Measurements from ENCODE around the gene NSMCE1.

The NSMCE1 gene

GRCh38 chr16:27216297-27216885 is 52.2 kb downstream of the NSMCE1 start:
- Histone ChIP-seq H3K4me3 (ENCODE audit: low read depth, low read length) (no peak overlapping the region), H2BK120ac (ENCODE audit: insufficient read depth, low read length, poor library complexity) (no peak overlapping the region), H4K91ac (ENCODE audit: low read depth, low read length) (no peak overlapping the region), H4K8ac (ENCODE audit: low read depth, low read length) (no peak overlapping the region), H3K27ac (ENCODE audit: low read depth, low read length) (no peak overlapping the region), H3K36me3 (ENCODE audit: control insufficient read depth in 1 of 2, insufficient read depth in 2 of 2, low read length in 2 of 2) (peaks cover 0 to 12% of the 10 kb centered on the region in 2 experiments), H3K27me3 (ENCODE audit: insufficient read depth, low read length) (no peaks in the 10 kb centered on the region), H2BK5ac (ENCODE audit: low read depth, low read length, poor library complexity) (no peak overlapping the region), H3K4me1 (ENCODE audit: control insufficient read depth in 1 of 2, insufficient read depth in 2 of 2, low read length in 2 of 2) (no peaks in the 10 kb centered on the region), H3K9me3 (ENCODE audit: insufficient read depth, low read depth, low read length) (no peaks in the 10 kb centered on the region), H3K79me2 (ENCODE audit: control insufficient read depth, insufficient read depth, low read length, poor library complexity) (no peaks in the 10 kb centered on the region), H3K79me1 (ENCODE audit: low read length) (no peaks in the 10 kb centered on the region), H3K9ac (ENCODE audit: low read length) (no peak overlapping the region), H2AK5ac (ENCODE audit: low read length) (no peak overlapping the region), H2BK12ac (ENCODE audit: low read length) (no peak overlapping the region), H3K23ac (ENCODE audit: low read length) (no peak overlapping the region), H4K12ac (ENCODE audit: low read depth, low read length) (no peak overlapping the region), H3K18ac (ENCODE audit: low read length) (no peak overlapping the region), H2AFZ (ENCODE audit: insufficient read depth, low read length, poor library complexity) (no peak overlapping the region), H3K4me2 (ENCODE audit: low read length) (no peak overlapping the region), H3K4ac (ENCODE audit: low read depth, low read length) (no peak overlapping the region), H3K14ac (ENCODE audit: low read length) (no peak overlapping the region)
- no peak for DNase-seq
- WGBS (ENCODE audit: extremely low coverage, insufficient coverage, insufficient read length) = no CpG with 5 or more reads among the region's 16 CpGs

GRCh38 chr16:27215660-27216059 is 52.9 kb downstream of the NSMCE1 start:
- H2AK5ac ChIP-seq (ENCODE audit: low read length) = no peak overlapping the region
- WGBS (ENCODE audit: extremely low coverage, insufficient coverage, insufficient read length) = no CpG with 5 or more reads among the region's 7 CpGs
- no peaks in the 10 kb centered on the region for H3K27me3 ChIP-seq (ENCODE audit: insufficient read depth, low read length)
- no peaks in the 10 kb centered on the region for H3K79me1 ChIP-seq (ENCODE audit: low read length)
- no peak for DNase-seq
- H4K12ac ChIP-seq (ENCODE audit: low read depth, low read length) = no peak overlapping the region
- no peak overlapping the region for H3K4ac ChIP-seq (ENCODE audit: low read depth, low read length)
- H2BK120ac ChIP-seq (ENCODE audit: insufficient read depth, low read length, poor library complexity) = no peak overlapping the region
- H3K4me2 ChIP-seq (ENCODE audit: low read length) = no peak overlapping the region
- no peak overlapping the region for H2BK5ac ChIP-seq (ENCODE audit: low read depth, low read length, poor library complexity)
- peaks cover 5 to 12% of the 10 kb centered on the region in 2 experiments for H3K36me3 ChIP-seq (ENCODE audit: control insufficient read depth in 1 of 2, insufficient read depth in 2 of 2, low read length in 2 of 2)
- H3K4me3 ChIP-seq (ENCODE audit: low read depth, low read length) = no peak overlapping the region
- no peaks in the 10 kb centered on the region for H3K79me2 ChIP-seq (ENCODE audit: control insufficient read depth, insufficient read depth, low read length, poor library complexity)
- no peak overlapping the region for H3K18ac ChIP-seq (ENCODE audit: low read length)
- H4K91ac ChIP-seq (ENCODE audit: low read depth, low read length) = no peak overlapping the region
- no peak overlapping the region for H2AFZ ChIP-seq (ENCODE audit: insufficient read depth, low read length, poor library complexity)
- no peaks in the 10 kb centered on the region for H3K9me3 ChIP-seq (ENCODE audit: insufficient read depth, low read depth, low read length)
- H3K23ac ChIP-seq (ENCODE audit: low read length) = no peak overlapping the region
- H3K14ac ChIP-seq (ENCODE audit: low read length) = no peak overlapping the region
- H3K4me1 ChIP-seq (ENCODE audit: control insufficient read depth in 1 of 2, insufficient read depth in 2 of 2, low read length in 2 of 2) = no peaks in the 10 kb centered on the region
- no peak overlapping the region for H2BK12ac ChIP-seq (ENCODE audit: low read length)
- no peak overlapping the region for H3K27ac ChIP-seq (ENCODE audit: low read depth, low read length)
- H4K8ac ChIP-seq (ENCODE audit: low read depth, low read length) = no peak overlapping the region
- no peak overlapping the region for H3K9ac ChIP-seq (ENCODE audit: low read length)

- H3K4me3 ChIP-seq (ENCODE audit: low read depth, low read length) = no peak overlapping the region
- H3K79me2 ChIP-seq (ENCODE audit: control insufficient read depth, insufficient read depth, low read length, poor library complexity) = no peaks in the 10 kb centered on the region
- no peak overlapping the region for H3K23ac ChIP-seq (ENCODE audit: low read length)
- H2AFZ ChIP-seq (ENCODE audit: insufficient read depth, low read length, poor library complexity) = no peak overlapping the region
- no CpG with 5 or more reads among the region's 19 CpGs for WGBS (ENCODE audit: extremely low coverage, insufficient coverage, insufficient read length)
- H3K9me3 ChIP-seq (ENCODE audit: insufficient read depth, low read depth, low read length) = no peaks in the 10 kb centered on the region
- H4K91ac ChIP-seq (ENCODE audit: low read depth, low read length) = no peak overlapping the region
- no peak overlapping the region for H4K12ac ChIP-seq (ENCODE audit: low read depth, low read length)
- H3K79me1 ChIP-seq (ENCODE audit: low read length) = no peaks in the 10 kb centered on the region
- no peaks in the 10 kb centered on the region for H3K4me1 ChIP-seq (ENCODE audit: control insufficient read depth in 1 of 2, insufficient read depth in 2 of 2, low read length in 2 of 2)
- no peak overlapping the region for H2BK120ac ChIP-seq (ENCODE audit: insufficient read depth, low read length, poor library complexity)
- H2BK5ac ChIP-seq (ENCODE audit: low read depth, low read length, poor library complexity) = no peak overlapping the region
- no peak overlapping the region for H3K27ac ChIP-seq (ENCODE audit: low read depth, low read length)
- no peak overlapping the region for H3K4me2 ChIP-seq (ENCODE audit: low read length)
- no peak overlapping the region for H3K18ac ChIP-seq (ENCODE audit: low read length)
- H3K4ac ChIP-seq (ENCODE audit: low read depth, low read length) = no peak overlapping the region
- H2BK12ac ChIP-seq (ENCODE audit: low read length) = no peak overlapping the region
- H3K36me3 ChIP-seq (ENCODE audit: control insufficient read depth in 1 of 2, insufficient read depth in 2 of 2, low read length in 2 of 2) = peaks cover 10 to 17% of the 10 kb centered on the region in 2 experiments
- no peaks in the 10 kb centered on the region for H3K27me3 ChIP-seq (ENCODE audit: insufficient read depth, low read length)
- no peak overlapping the region for H2AK5ac ChIP-seq (ENCODE audit: low read length)
- H4K8ac ChIP-seq (ENCODE audit: low read depth, low read length) = no peak overlapping the region
- H3K14ac ChIP-seq (ENCODE audit: low read length) = no peak overlapping the region
- no peak overlapping the region for H3K9ac ChIP-seq (ENCODE audit: low read length)
- no peak for DNase-seq
Measured at GRCh38 chr16:27214084-27214961, 54.2 kb downstream of the NSMCE1 start.

GRCh38 chr16:27211026-27211425 is 57.5 kb downstream of the NSMCE1 start:
- H3K23ac ChIP-seq (ENCODE audit: low read length) = no peak overlapping the region

More at GRCh38 chr16:27211026-27211425, 57.5 kb downstream of the NSMCE1 start:
- Histone ChIP-seq H3K4me3 (ENCODE audit: low read depth, low read length) (no peak overlapping the region), H2AK5ac (ENCODE audit: low read length) (no peak overlapping the region), H4K12ac (ENCODE audit: low read depth, low read length) (no peak overlapping the region), H3K79me1 (ENCODE audit: low read length) (no peaks in the 10 kb centered on the region), H2AFZ (ENCODE audit: insufficient read depth, low read length, poor library complexity) (no peak overlapping the region), H4K91ac (ENCODE audit: low read depth, low read length) (no peak overlapping the region), H3K36me3 (ENCODE audit: control insufficient read depth in 1 of 2, insufficient read depth in 2 of 2, low read length in 2 of 2) (peaks cover 10 to 16% of the 10 kb centered on the region in 2 experiments), H2BK12ac (ENCODE audit: low read length) (no peak overlapping the region), H3K4me2 (ENCODE audit: low read length) (no peak overlapping the region), H3K79me2 (ENCODE audit: control insufficient read depth, insufficient read depth, low read length, poor library complexity) (no peaks in the 10 kb centered on the region), H2BK5ac (ENCODE audit: low read depth, low read length, poor library complexity) (no peak overlapping the region), H3K9ac (ENCODE audit: low read length) (no peak overlapping the region), H3K14ac (ENCODE audit: low read length) (no peak overlapping the region), H3K18ac (ENCODE audit: low read length) (no peak overlapping the region), H3K4me1 (ENCODE audit: control insufficient read depth in 1 of 2, insufficient read depth in 2 of 2, low read length in 2 of 2) (no peaks in the 10 kb centered on the region), H2BK120ac (ENCODE audit: insufficient read depth, low read length, poor library complexity) (no peak overlapping the region), H4K8ac (ENCODE audit: low read depth, low read length) (no peak overlapping the region), H3K27me3 (ENCODE audit: insufficient read depth, low read length) (no peaks in the 10 kb centered on the region), H3K4ac (ENCODE audit: low read depth, low read length) (no peak overlapping the region), H3K27ac (ENCODE audit: low read depth, low read length) (no peak overlapping the region), H3K9me3 (ENCODE audit: insufficient read depth, low read depth, low read length) (no peaks in the 10 kb centered on the region)
- no peak for DNase-seq
- no CpG with 5 or more reads among the region's 10 CpGs for WGBS (ENCODE audit: extremely low coverage, insufficient coverage, insufficient read length)
